CD4-positive, alpha-beta T cell (primary cell): ENCODE measurements around the gene PIRT. TPM values are rescaled to one million over a fixed set of nuclear protein-coding genes. Genes with fewer than 3 reads are reported as not detected.

ENCODE experiments used
- ATAC-seq: fragments of 200-7000 bp; cut with Tn5 transposase; one replicate; pipeline ENCODE4 v1.10.0; 2022; ENCODE audit warnings: mild to moderate bottlenecking; ENCODE audit not compliant: poor library complexity
- CTCF ChIA-PET: fragments of 350-600 bp; sonication (Branson Sonifier 250); formaldehyde crosslinking; loops from one replicate; lab custom pipeline; 2021; ENCODE audit warnings: antibody characterized with exemption, inconsistent platforms; lab: Charles Lee
- POLR2A ChIA-PET: fragments of 350-600 bp; sonication (Branson Sonifier 250); formaldehyde crosslinking; loops from one replicate; lab custom pipeline; 2021; ENCODE audit warnings: antibody characterized with exemption, inconsistent platforms; lab: Charles Lee
- DNase-seq, 14 experiments: peaks; one replicate each; pipeline ENCODE4 v3.0.0-alpha.2; 2013 to 2020; ENCODE audit warnings: mixed read lengths in 2 of 14
- H3K27ac ChIP-seq, 2 donors: one replicate each; pipeline versions ENCODE4 v1.5.1 to v1.7.0; 2013; ENCODE audit warnings: low read length in 2 of 2, low read depth in 1 of 2, mild to moderate bottlenecking in 1 of 2
- H3K27me3 ChIP-seq, 2 experiments: 1 replicate in 1 of 2; 2 replicates in 1 of 2; pipeline versions ENCODE4 v1.6.1 to v1.7.0; 2013; ENCODE audit warnings: low read length in 2 of 2, control low read depth in 1 of 2, mild to moderate bottlenecking in 1 of 2, moderate library complexity in 1 of 2; ENCODE audit not compliant: insufficient read depth in 2 of 2, control insufficient read depth in 1 of 2
- H3K36me3 ChIP-seq: one replicate; pipeline ENCODE4 v1.6.1; 2013; ENCODE audit warnings: low read length, control low read depth; ENCODE audit not compliant: insufficient read depth
- H3K4me1 ChIP-seq: one replicate; pipeline ENCODE4 v1.6.1; 2013; ENCODE audit warnings: low read length, control low read depth; ENCODE audit not compliant: insufficient read depth
- H3K4me3 ChIP-seq: one replicate; pipeline ENCODE4 v1.5.1; 2013; ENCODE audit warnings: mild to moderate bottlenecking, low read length, moderate library complexity
- H3K9me3 ChIP-seq, 2 experiments: 1 replicate in 1 of 2; 2 replicates in 1 of 2; pipeline versions ENCODE4 v1.6.1 to v1.7.0; 2013; ENCODE audit warnings: low read length in 2 of 2, mild to moderate bottlenecking in 2 of 2, control low read depth in 1 of 2, moderate library complexity in 1 of 2; ENCODE audit not compliant: control insufficient read depth in 1 of 2, insufficient read depth in 1 of 2
- H3K27ac Mint-ChIP-seq: one replicate; pipeline ENCODE4 v1.8.0; 2020; ENCODE audit warnings: mixed read lengths
- H3K27me3 Mint-ChIP-seq: one replicate; pipeline ENCODE4 v1.8.0; 2021; ENCODE audit warnings: mixed read lengths
- H3K36me3 Mint-ChIP-seq: one replicate; pipeline ENCODE4 v1.8.0; 2021; ENCODE audit warnings: low read depth, mixed read lengths
- H3K4me1 Mint-ChIP-seq: one replicate; pipeline ENCODE4 v1.8.0; 2021; ENCODE audit warnings: low read depth, mixed read lengths
- H3K4me3 Mint-ChIP-seq: one replicate; pipeline ENCODE4 v1.8.0; 2020; ENCODE audit warnings: mild to moderate bottlenecking, mixed read lengths
- H3K9me3 Mint-ChIP-seq: one replicate; pipeline ENCODE4 v1.8.0; 2020; ENCODE audit warnings: mixed read lengths
- intact Hi-C, 2 experiments: fragments of 100-400 bp; cut with DNase I in 1 of 2; cut with micrococcal nuclease in 1 of 2; formaldehyde crosslinking; loops; one replicate each; pipeline versions ENCODE4 v1.15.1 to v1.9.0; 2023 to 2025; cut with DNase I, micrococcal nuclease
- total RNA-seq, 174 experiments: library from RNA in 2 of 174; stranded (reverse) in 2 of 174; gene quantifications; one replicate each; pipeline ENCODE4 v1.2.3 and lab custom pipeline; 2021 to 2026
- TF ChIP-seq, protein P1 (sequence below): fragments of 200-600 bp; IDR thresholded peaks from one replicate; pipeline ENCODE4 v1.8.0; 2022; ENCODE audit warnings: antibody characterized with exemption, mild to moderate bottlenecking

The PIRT gene
- total RNA-seq, 2 experiments from 2014 or later = not detected

DNA sequence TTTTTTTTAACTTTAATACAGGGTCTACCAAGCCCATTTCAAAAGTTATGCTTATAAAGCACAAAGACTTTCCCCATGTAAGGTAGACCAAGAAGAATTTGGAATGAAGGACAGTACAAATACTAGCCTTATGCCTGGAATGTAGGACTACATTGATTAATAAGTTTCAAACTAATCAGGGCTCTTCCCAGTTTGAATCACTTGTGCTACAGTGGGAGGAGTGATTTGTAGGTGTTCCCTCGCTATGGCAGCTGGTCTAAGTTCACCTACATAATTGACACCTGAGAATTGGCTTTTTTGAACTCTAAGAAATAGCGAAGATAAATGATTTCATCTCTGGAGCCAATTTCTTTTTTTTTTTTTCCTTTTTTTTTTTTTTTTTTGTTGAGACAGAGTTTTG, 52.6 kb downstream of the PIRT start:
- Histone ChIP-seq H3K36me3 (no peaks in the 10 kb centered on the region), H3K27me3 (no peaks in the 10 kb centered on the region), H3K27ac (no peak overlapping the region), H3K4me1 (no peaks in the 10 kb centered on the region), H3K4me3 (no peak overlapping the region), H3K9me3 (peaks cover 5 to 11% of the 10 kb centered on the region in 2 experiments)
- intact Hi-C loops = no loop called here
- H3K4me1 Mint-ChIP-seq = no peaks in the 10 kb centered on the region
- TF ChIP-seq, protein P1, sequence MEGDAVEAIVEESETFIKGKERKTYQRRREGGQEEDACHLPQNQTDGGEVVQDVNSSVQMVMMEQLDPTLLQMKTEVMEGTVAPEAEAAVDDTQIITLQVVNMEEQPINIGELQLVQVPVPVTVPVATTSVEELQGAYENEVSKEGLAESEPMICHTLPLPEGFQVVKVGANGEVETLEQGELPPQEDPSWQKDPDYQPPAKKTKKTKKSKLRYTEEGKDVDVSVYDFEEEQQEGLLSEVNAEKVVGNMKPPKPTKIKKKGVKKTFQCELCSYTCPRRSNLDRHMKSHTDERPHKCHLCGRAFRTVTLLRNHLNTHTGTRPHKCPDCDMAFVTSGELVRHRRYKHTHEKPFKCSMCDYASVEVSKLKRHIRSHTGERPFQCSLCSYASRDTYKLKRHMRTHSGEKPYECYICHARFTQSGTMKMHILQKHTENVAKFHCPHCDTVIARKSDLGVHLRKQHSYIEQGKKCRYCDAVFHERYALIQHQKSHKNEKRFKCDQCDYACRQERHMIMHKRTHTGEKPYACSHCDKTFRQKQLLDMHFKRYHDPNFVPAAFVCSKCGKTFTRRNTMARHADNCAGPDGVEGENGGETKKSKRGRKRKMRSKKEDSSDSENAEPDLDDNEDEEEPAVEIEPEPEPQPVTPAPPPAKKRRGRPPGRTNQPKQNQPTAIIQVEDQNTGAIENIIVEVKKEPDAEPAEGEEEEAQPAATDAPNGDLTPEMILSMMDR = no peak
- peaks cover 4% of the 10 kb centered on the region for H3K9me3 Mint-ChIP-seq
- no peak for ATAC-seq
- DNase-seq = no peak
- ChIA-PET CTCF (no interaction called here), POLR2A (interaction anchor here (0.6 kb wide), 1 partner anchor 660 kb away, joined by 3 read pairs; no protein-coding TSS in a partner anchor)
- peaks cover 15% of the 10 kb centered on the region for H3K27me3 Mint-ChIP-seq
- no peak overlapping the region for H3K27ac Mint-ChIP-seq
- no peak overlapping the region for H3K4me3 Mint-ChIP-seq
- H3K36me3 Mint-ChIP-seq = no peaks in the 10 kb centered on the region

DNA sequence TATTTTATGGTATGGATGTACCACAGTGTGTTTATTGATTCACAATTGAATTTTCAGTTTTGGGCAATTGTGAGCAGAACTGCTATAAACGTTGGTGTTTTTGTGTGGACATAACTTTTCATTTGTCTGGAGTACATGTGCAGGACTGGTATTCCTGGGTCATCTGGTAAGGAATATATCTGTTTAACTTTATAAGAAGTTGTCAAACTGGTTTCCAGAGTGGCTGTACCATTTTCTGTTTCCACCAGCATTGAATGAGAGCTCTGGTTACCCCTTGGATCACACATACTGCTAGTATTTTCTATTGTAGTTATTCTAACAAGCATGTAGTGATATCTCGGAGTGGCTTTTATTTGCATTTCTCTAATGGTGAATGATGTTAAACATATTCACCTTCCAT, 58.3 kb downstream of the PIRT start:
- H3K4me1 ChIP-seq = no peaks in the 10 kb centered on the region
- Mint-ChIP-seq H3K9me3 (peaks cover 6% of the 10 kb centered on the region), H3K27me3 (no peaks in the 10 kb centered on the region), H3K4me1 (no peaks in the 10 kb centered on the region), H3K36me3 (no peaks in the 10 kb centered on the region), H3K27ac (no peak overlapping the region), H3K4me3 (no peak overlapping the region)
- no peak overlapping the region for H3K4me3 ChIP-seq
- intact Hi-C loops = no loop called here
- peaks cover 5 to 11% of the 10 kb centered on the region in 2 experiments for H3K9me3 ChIP-seq
- POLR2A ChIA-PET = no interaction called here
- CTCF ChIA-PET = no interaction called here
- no peaks in the 10 kb centered on the region for H3K27me3 ChIP-seq
- H3K36me3 ChIP-seq = no peaks in the 10 kb centered on the region
- DNase-seq = no peak
- TF ChIP-seq, protein P1 = no peak
- H3K27ac ChIP-seq = no peak overlapping the region
- ATAC-seq = no peak

DNA sequence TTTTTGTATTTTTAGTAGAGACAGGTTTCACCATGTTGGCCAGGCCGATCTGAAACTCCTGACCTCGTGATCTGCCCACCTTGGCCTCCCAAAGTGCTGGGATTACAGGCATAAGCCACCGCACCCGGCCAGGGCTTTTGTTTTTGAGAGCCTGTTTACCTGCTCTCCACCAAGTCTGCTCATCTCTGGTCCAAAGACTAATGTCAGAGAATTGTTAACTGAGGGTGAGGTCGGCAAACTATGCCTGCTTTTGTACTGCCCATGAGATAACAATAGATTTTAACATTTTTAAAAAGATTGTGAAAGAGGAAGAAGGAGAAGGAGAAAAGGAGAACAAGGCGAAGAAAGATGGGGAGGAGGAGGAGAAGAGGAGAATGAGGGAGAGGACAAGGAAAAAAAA, 60.0 kb downstream of the PIRT start:
- H3K27me3 Mint-ChIP-seq = no peaks in the 10 kb centered on the region
- intact Hi-C loops = no loop called here
- H3K27ac ChIP-seq = no peak overlapping the region
- peaks cover 0 to 5% of the 10 kb centered on the region in 2 experiments for H3K9me3 ChIP-seq
- TF ChIP-seq, protein P1 = no peak
- H3K27me3 ChIP-seq = no peaks in the 10 kb centered on the region
- H3K4me1 Mint-ChIP-seq = no peaks in the 10 kb centered on the region
- no peaks in the 10 kb centered on the region for H3K36me3 Mint-ChIP-seq
- H3K27ac Mint-ChIP-seq = no peak overlapping the region
- DNase-seq (no peak), ATAC-seq (no peak)
- peaks cover 5% of the 10 kb centered on the region for H3K9me3 Mint-ChIP-seq
- no peaks in the 10 kb centered on the region for H3K4me1 ChIP-seq
- POLR2A ChIA-PET = no interaction called here
- H3K4me3 ChIP-seq = no peak overlapping the region
- H3K4me3 Mint-ChIP-seq = no peak overlapping the region
- CTCF ChIA-PET = no interaction called here
- H3K36me3 ChIP-seq = no peaks in the 10 kb centered on the region
